ENCODE data around the gene RAD52. TPM values are rescaled to one million over a fixed set of nuclear protein-coding genes. Genes with fewer than 3 reads are reported as not detected.

RAD52 gene
- polyA plus RNA-seq, 3 donors, result 0.79 to 14.3 (median 1.1) TPM

- Histone ChIP-seq H2AFZ (ENCODE audit: insufficient read depth, low read depth, low read length, poor library complexity, severe bottlenecking) (no peak overlapping the region), H3K4me2 (replicated peaks; ENCODE audit: extremely low read depth, low read length, poor library complexity, severe bottlenecking) (no peak overlapping the region), H3K36me3 (replicated peaks in 1 of 2; ENCODE audit: control insufficient read depth in 1 of 2, insufficient read depth in 2 of 2, low read length in 2 of 2) (peaks cover 89 to 94% of the 10 kb centered on the region in 2 donors), H4K20me1 (ENCODE audit: insufficient read depth, low read length) (peaks cover 7% of the 10 kb centered on the region), H3K79me2 (ENCODE audit: insufficient read depth, low read length) (no peaks in the 10 kb centered on the region), H3K27ac (ENCODE audit: low read depth in 1 of 2, low read length in 2 of 2) (no peak overlapping the region), H3K27me3 (ENCODE audit: control insufficient read depth in 2 of 2, insufficient read depth in 2 of 2, low read length in 2 of 2) (no peaks in the 10 kb centered on the region), H3K9ac (ENCODE audit: insufficient read depth, low read length, poor library complexity, severe bottlenecking) (no peak overlapping the region), H3K4me1 (ENCODE audit: control insufficient read depth in 1 of 2, insufficient read depth in 2 of 2, low read length in 2 of 2) (no peaks in the 10 kb centered on the region), H3K4me3 (replicated peaks in 1 of 3; ENCODE audit: low read depth in 2 of 3, low read length in 3 of 3) (no peak overlapping the region), H3K9me3 (replicated peaks in 1 of 2; ENCODE audit: control insufficient read depth in 1 of 2, insufficient read depth in 1 of 2, low read length in 2 of 2) (no peaks in the 10 kb centered on the region)
- TF ChIP-seq, protein P1, sequence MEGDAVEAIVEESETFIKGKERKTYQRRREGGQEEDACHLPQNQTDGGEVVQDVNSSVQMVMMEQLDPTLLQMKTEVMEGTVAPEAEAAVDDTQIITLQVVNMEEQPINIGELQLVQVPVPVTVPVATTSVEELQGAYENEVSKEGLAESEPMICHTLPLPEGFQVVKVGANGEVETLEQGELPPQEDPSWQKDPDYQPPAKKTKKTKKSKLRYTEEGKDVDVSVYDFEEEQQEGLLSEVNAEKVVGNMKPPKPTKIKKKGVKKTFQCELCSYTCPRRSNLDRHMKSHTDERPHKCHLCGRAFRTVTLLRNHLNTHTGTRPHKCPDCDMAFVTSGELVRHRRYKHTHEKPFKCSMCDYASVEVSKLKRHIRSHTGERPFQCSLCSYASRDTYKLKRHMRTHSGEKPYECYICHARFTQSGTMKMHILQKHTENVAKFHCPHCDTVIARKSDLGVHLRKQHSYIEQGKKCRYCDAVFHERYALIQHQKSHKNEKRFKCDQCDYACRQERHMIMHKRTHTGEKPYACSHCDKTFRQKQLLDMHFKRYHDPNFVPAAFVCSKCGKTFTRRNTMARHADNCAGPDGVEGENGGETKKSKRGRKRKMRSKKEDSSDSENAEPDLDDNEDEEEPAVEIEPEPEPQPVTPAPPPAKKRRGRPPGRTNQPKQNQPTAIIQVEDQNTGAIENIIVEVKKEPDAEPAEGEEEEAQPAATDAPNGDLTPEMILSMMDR (IDR thresholded peaks at IDR 0.05), result no peak
- DNase-seq, result no peak
- peak overlapping the region in 2 of 7 donors; percentile 33 to 82 for H3K27ac Mint-ChIP-seq
- H3K9me3 Mint-ChIP-seq, result no peaks in the 10 kb centered on the region
- H3K4me3 Mint-ChIP-seq, result no peak overlapping the region
- intact Hi-C loops (cut with micrococcal nuclease), result no loop called here
- H3K27me3 Mint-ChIP-seq (ENCODE audit: low read depth in 3 of 3), result peaks cover 0 to under 1% (median 0%) of the 10 kb centered on the region in 3 donors
- 97% methylated on average over 4 of the region's 5 CpGs for whole genome bisulfite sequencing (ENCODE audit: insufficient coverage)
- H3K4me1 Mint-ChIP-seq, result no peaks in the 10 kb centered on the region
- H3K36me3 Mint-ChIP-seq, result peaks cover 72 to 81% of the 10 kb centered on the region in 2 donors
Measured at GRCh38 chr12:879641-880040, 69.9 kb downstream of the RAD52 start.

GRCh38 chr12:873954-874353 lies 75.5 kb downstream of the RAD52 start:
- intact Hi-C loops (cut with micrococcal nuclease), result no loop called here
- no peaks in the 10 kb centered on the region for H3K9me3 ChIP-seq (replicated peaks in 1 of 2; ENCODE audit: control insufficient read depth in 1 of 2, insufficient read depth in 1 of 2, low read length in 2 of 2)
- H3K4me1 ChIP-seq (ENCODE audit: control insufficient read depth in 1 of 2, insufficient read depth in 2 of 2, low read length in 2 of 2), result no peaks in the 10 kb centered on the region
- Mint-ChIP-seq H3K9me3 (no peaks in the 10 kb centered on the region), H3K4me3 (no peak overlapping the region), H3K27ac (no peak overlapping the region), H3K4me1 (no peaks in the 10 kb centered on the region), H3K36me3 (peaks cover 43 to 66% of the 10 kb centered on the region in 2 donors), H3K27me3 (ENCODE audit: low read depth in 3 of 3) (peaks cover 0 to 1% (median 0%) of the 10 kb centered on the region in 3 donors)
- no peak overlapping the region for H3K4me2 ChIP-seq (replicated peaks; ENCODE audit: extremely low read depth, low read length, poor library complexity, severe bottlenecking)
- H3K4me3 ChIP-seq (replicated peaks in 1 of 3; ENCODE audit: low read depth in 2 of 3, low read length in 3 of 3), result no peak overlapping the region
- H3K79me2 ChIP-seq (ENCODE audit: insufficient read depth, low read length), result no peaks in the 10 kb centered on the region
- no peak overlapping the region for H3K27ac ChIP-seq (ENCODE audit: low read depth in 1 of 2, low read length in 2 of 2)
- 60% methylated on average over 1 of the region's 2 CpGs for WGBS (ENCODE audit: insufficient coverage)
- H2AFZ ChIP-seq (ENCODE audit: insufficient read depth, low read depth, low read length, poor library complexity, severe bottlenecking), result no peak overlapping the region
- peaks cover 87 to 93% of the 10 kb centered on the region in 2 donors for H3K36me3 ChIP-seq (replicated peaks in 1 of 2; ENCODE audit: control insufficient read depth in 1 of 2, insufficient read depth in 2 of 2, low read length in 2 of 2)
- H4K20me1 ChIP-seq (ENCODE audit: insufficient read depth, low read length), result peaks cover under 1% of the 10 kb centered on the region
- no peaks in the 10 kb centered on the region for H3K27me3 ChIP-seq (ENCODE audit: control insufficient read depth in 2 of 2, insufficient read depth in 2 of 2, low read length in 2 of 2)
- H3K9ac ChIP-seq (ENCODE audit: insufficient read depth, low read length, poor library complexity, severe bottlenecking), result no peak overlapping the region
- TF ChIP-seq, protein P1 (IDR thresholded peaks at IDR 0.05), result no peak
- DNase-seq, result no peak

Measured in CD14-positive monocyte (primary cell).